IMR-90 (cell line): ENCODE results near the gene TBC1D23. TPM values are rescaled to one million over a fixed set of nuclear protein-coding genes. Genes with fewer than 3 reads are reported as not detected.

ENCODE experiments used
- ELK1 ChIP-seq: fragments of 150-350 bp; IDR thresholded peaks from 2 replicates; pipeline ENCODE4 v1.6.1; 2016; ENCODE audit warnings: low read depth, mild to moderate bottlenecking, low read length, moderate library complexity, borderline replicate concordance
- MXI1 ChIP-seq: IDR thresholded peaks from 2 replicates; pipeline ENCODE4 v1.6.1; 2012; ENCODE audit warnings: low read depth, mild to moderate bottlenecking, low read length, moderate library complexity, borderline replicate concordance
- RAD21 ChIP-seq: IDR thresholded peaks from 2 replicates; pipeline ENCODE4 v1.6.1; 2012; ENCODE audit warnings: low read length, improper control_type of control experiment
- RFX5 ChIP-seq: IDR thresholded peaks from 2 replicates; pipeline ENCODE4 v1.8.0; 2012; ENCODE audit warnings: low read depth, mild to moderate bottlenecking, low read length, moderate library complexity
- SMC3 ChIP-seq: fragments of 150-350 bp; IDR thresholded peaks from 2 replicates; pipeline ENCODE4 v1.6.1; 2016; ENCODE audit warnings: low read depth, mild to moderate bottlenecking, antibody characterized with exemption, low read length, moderate library complexity
- polyA plus RNA-seq, 3 experiments: library from polyadenylated mRNA; depleted of rRNA; stranded (reverse); fragments of >200 nt; gene quantifications; 2 replicates each; pipeline ENCODE4 v1.2.3, GENCODE V29; 2012; ENCODE audit warnings: low replicate concordance in 1 of 3
- total RNA-seq: library from RNA; depleted of rRNA; stranded (reverse); fragments of >200 nt; gene quantifications from 2 replicates; pipeline ENCODE4 v1.2.3, GENCODE V29; 2012

The TBC1D23 gene
- total and polyA plus RNA-seq, 2 of the 4 experiments (the other 2 are of a cell fraction): 21.2 to 67.0 TPM

GRCh38 chr3:100213891-100214573 lies 46.8 kb upstream of the TBC1D23 start (continued):
- no peak for TF ChIP-seq MXI1
- TF ChIP-seq ELK1: no peak
- TF ChIP-seq RFX5: no peak
- TF ChIP-seq SMC3: no peak
- TF ChIP-seq RAD21: no peak
